LoVo (cell line): Measurements from ENCODE around the gene FAT2.

Experiments
- DNase-seq: peaks from one replicate; pipeline ENCODE4 v3.0.0-alpha.2; 2016; ENCODE audit warnings: low spot score

FAT2 gene

GRCh38 chr5:151553130-151553670 lies 37.9 kb downstream of the FAT2 start:
- DNase-seq: no peak

- no peak for DNase-seq
Observed at GRCh38 chr5:151551985-151552384, 39.1 kb downstream of the FAT2 start.

- DNase-seq: no peak
Observed at GRCh38 chr5:151550146-151550545, 41.0 kb downstream of the FAT2 start.

- DNase-seq: no peak
Observed at GRCh38 chr5:151549713-151550112, 41.4 kb downstream of the FAT2 start.

GRCh38 chr5:151547364-151547763 lies 43.8 kb downstream of the FAT2 start:
- DNase-seq: no peak

- no peak for DNase-seq
Observed at GRCh38 chr5:151541571-151541970, 49.6 kb downstream of the FAT2 start.
